GM12892 (cell line): ENCODE data around the gene APBB1IP.

Experiments
- POLR2A ChIP-seq: IDR thresholded peaks from 2 replicates; pipeline ENCODE4 v1.6.1; 2011; ENCODE audit warnings: low read depth, low read length, control low read depth
- POLR2AphosphoS5 ChIP-seq: IDR thresholded peaks from 2 replicates; pipeline ENCODE4 v1.6.1; 2011; ENCODE audit warnings: low read depth, low read length, control low read depth
- TAF1 ChIP-seq: IDR thresholded peaks from 2 replicates; pipeline ENCODE4 v1.6.1; 2011; ENCODE audit warnings: low read depth, mild to moderate bottlenecking, control low read depth, low read length, borderline replicate concordance

- TF ChIP-seq POLR2A: no peak
- TF ChIP-seq TAF1: no peak
- TF ChIP-seq POLR2AphosphoS5: no peak
Measured at GRCh38 chr10:26544932-26545331, 106.8 kb downstream of the APBB1IP start.
